Epithelial cell of esophagus (primary cell): Measurements from ENCODE around the gene RALGPS1.

Experiments used
- DNase-seq: peaks from one replicate; pipeline ENCODE4 v3.0.0; 2010; ENCODE audit warnings: low read depth
- H3K4me3 ChIP-seq: 2 replicates; pipeline ENCODE4 v1.5.1; 2011; ENCODE audit warnings: mild to moderate bottlenecking, low read length, control low read depth
- TF ChIP-seq, protein P1 (sequence below): IDR thresholded peaks from 2 replicates; pipeline ENCODE4 v1.5.1; 2011; ENCODE audit warnings: low read depth, mild to moderate bottlenecking, low read length, control low read depth, inconsistent platforms; ENCODE audit not compliant: insufficient read depth; ENCODE audit errors: missing control alignments

The RALGPS1 gene

DNA sequence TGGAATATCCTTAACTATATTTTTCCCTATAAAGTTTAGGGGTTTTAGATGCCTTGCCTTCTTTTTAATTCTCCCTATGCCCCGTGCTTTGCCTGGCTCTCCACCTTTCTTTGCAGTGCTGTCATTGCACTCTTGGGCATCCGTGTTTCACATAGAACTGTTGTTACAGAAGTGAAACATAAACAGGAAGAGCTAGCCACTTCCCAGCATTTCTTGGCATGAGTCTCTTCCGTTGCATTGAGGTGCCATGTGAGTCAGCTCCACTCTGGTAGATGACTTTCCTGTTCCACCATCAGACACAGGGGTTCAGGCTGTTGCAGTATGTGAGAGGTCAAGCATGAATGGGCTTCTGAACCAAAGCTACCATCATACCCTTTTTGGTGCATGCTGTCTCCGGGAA is 134.5 kb downstream of the RALGPS1 start:
- TF ChIP-seq, protein P1, sequence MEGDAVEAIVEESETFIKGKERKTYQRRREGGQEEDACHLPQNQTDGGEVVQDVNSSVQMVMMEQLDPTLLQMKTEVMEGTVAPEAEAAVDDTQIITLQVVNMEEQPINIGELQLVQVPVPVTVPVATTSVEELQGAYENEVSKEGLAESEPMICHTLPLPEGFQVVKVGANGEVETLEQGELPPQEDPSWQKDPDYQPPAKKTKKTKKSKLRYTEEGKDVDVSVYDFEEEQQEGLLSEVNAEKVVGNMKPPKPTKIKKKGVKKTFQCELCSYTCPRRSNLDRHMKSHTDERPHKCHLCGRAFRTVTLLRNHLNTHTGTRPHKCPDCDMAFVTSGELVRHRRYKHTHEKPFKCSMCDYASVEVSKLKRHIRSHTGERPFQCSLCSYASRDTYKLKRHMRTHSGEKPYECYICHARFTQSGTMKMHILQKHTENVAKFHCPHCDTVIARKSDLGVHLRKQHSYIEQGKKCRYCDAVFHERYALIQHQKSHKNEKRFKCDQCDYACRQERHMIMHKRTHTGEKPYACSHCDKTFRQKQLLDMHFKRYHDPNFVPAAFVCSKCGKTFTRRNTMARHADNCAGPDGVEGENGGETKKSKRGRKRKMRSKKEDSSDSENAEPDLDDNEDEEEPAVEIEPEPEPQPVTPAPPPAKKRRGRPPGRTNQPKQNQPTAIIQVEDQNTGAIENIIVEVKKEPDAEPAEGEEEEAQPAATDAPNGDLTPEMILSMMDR: peak; percentile 54
- peak; percentile 95 for DNase-seq
- H3K4me3 ChIP-seq: no peak overlapping the region

DNA sequence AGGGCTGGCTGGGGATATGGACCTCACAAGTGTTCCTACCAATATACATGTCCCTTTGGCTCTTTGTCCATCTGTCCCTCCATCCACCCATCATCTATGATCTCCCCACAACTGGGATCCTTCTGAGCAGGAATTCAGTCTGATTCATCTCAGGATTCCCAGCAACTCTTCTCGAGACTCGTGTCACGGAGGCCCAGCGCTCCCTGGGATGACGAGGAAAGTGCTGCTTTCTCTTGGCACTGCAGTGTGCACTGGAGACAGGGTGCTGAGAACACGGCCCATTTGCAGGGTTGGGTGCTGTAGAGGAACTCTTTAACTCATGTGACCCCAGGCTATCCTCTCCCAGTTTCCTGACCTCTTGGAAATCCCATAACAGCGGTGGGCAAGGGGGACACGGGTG is 135.0 kb downstream of the RALGPS1 start:
- TF ChIP-seq, protein P1: no peak
- DNase-seq: no peak

DNA sequence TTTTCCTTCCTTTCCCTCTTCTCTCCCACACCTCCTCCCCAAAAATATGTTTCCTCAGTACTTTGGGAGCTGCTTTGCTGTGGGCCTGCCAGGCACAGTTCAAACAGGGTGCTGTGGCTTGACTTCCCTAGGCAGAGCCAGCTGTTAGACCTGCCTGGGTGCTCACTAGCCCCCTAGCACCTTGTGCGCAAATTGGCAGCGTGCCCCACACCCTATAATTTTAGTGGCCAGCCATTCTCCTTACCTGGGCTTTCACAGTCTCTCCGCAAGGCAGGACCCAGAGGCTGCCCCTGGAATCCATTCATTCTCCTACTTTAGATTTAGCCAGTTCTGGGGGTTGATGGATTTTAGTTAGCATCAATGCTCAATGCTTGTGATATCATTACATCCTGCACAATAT is 135.6 kb downstream of the RALGPS1 start:
- TF ChIP-seq, protein P1: no peak
- no peak for DNase-seq
- H3K4me3 ChIP-seq: no peak overlapping the region

More for the DNA sequence above, 135.0 kb downstream of the RALGPS1 start:
- H3K4me3 ChIP-seq: no peak overlapping the region

DNA sequence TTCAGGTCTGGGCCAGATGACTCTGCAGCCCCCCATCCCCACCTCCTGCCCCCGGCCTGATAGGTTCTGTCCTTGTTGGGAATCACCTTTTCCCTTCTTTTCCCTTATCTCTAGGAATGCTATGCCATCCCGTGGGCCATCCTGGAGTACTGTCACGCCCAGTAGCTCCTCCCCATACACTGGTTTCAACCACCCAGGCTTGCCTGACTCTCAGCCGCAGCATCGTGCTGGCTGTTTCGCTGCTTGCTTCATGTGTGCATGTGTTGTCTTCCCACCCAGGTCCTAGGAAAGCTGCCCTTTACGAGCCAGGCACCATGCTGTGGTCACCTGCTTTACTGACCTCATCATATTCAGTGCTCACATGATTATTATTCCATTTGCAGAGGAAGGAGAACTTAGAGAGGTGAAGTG is 136.0 kb downstream of the RALGPS1 start:
- no peak overlapping the region for H3K4me3 ChIP-seq
- DNase-seq: no peak
- TF ChIP-seq, protein P1: no peak

DNA sequence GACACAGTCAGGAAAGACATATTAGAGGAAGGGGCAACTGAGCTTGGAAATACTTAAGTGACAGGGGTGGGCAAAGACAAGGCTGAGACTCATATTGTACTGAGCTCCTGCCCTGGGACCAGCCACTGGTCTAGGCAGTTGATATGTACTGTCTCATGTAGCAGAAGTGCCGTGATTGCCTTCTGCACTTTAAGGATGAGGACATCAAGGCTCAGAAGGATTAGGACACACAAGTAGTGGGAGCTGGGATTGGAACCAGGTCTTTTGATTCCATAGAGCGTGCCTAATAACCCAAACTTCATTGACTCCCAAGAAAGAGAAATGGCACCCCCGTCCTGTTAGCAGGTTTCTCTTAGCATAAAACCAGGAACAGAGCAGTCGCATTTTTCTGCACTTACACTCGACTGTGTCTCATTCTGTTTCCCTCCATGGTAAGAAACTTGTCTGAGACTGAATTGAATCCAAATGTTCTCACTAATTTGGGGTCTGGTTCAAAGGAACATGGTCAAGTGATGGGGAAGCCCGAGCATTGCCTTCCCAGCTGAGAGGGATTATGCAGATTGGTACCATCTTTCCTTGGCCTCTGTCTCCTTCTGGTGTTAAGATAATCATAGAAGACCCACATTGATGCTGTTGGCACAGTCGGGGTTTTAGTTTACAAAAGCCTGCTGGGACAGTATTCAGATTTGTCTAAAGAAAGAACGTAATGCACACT is 137.5 kb downstream of the RALGPS1 start:
- H3K4me3 ChIP-seq: no peak overlapping the region
- TF ChIP-seq, protein P1: no peak
- no peak for DNase-seq

DNA sequence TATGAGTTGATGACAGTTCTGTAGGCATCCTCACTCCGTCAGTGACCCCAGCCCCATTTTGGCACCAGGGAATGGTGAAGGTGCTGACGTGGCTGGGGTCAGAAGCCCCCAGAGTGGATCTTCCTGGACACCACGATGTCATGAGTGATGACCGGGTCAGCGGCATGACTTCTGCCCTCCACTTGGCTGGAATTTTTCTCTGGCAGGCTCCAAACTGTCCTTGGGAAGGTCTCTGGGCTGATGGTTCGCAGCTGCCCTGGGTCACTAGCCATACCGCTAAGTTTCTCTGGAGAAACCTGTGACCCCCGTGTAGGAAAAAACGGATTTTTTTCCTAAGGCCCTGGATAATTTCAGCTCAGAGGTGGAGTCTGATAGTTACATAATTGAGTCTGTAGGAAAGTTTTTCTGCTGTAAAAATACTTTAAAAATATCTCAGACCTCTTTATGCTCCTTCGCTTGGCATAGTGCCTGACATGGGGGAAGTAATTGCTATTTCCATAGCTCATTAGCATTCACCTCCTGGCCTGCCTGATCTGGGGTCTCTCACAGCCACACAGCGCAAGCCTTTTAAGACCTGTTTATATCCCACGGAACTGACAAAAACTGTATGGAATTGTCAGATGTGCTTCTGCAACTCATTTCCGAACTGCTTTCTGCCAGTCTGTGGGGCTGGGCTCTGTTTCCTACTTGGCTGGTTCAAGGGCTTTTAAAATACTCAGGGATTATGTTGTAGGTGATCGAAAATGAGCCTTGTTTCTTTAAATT is 138.7 kb downstream of the RALGPS1 start:
- TF ChIP-seq, protein P1: no peak
- H3K4me3 ChIP-seq: no peak overlapping the region
- DNase-seq: no peak

DNA sequence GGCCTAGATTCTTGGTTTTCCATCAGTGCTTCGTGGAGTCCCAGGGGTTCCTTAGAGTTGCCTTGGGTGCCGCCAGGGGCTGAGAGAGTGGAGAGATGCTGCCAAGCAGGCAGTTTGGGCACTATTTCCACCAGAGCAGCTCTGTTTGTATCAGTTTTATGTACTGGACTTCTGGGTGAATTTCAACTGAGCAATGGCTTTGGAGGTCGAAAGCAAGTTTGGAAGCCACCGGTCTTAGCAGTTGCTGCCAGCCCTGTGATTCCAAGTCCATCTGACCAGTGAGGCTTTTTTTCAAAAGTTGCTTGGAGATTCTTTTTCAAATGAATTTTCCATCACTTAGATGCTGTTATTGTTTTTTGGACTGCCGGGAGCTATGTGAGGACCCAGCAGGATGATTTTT is 139.4 kb downstream of the RALGPS1 start:
- no peak for DNase-seq
- H3K4me3 ChIP-seq: no peak overlapping the region
- TF ChIP-seq, protein P1: no peak
